Stimulated activated CD4-positive, alpha-beta T cell treated with anti-CD3 and anti-CD28 coated beads, Interleukin-4, amount 100 ng/mL, for 48 hours (primary cell): ENCODE measurements around the gene CUBN.

Experiments
- DNase-seq, 2 donors: peaks; one replicate each; pipeline ENCODE4 v3.0.0-alpha.2; 2020; ENCODE audit warnings: low read depth in 2 of 2

Gene CUBN

DNA sequence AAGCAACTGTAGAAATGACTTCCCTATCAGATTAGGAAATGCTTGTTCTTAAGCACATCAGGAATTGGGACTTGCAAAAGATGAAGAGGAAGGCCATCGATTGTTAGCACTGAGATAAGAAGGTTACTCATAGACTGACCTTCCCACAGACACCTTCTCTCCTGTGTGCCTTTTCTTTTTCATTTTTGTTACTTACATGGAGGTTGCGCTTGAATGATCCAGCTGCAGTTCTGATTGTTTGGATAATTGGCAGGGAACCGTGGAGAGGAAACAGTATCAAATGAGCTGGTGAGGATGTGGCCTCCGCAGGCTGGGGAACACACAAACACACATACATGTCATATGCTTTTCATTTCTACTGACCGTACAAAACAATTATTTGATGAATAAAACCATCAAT, 177.5 kb downstream of the CUBN start:
- no peak for DNase-seq

DNA sequence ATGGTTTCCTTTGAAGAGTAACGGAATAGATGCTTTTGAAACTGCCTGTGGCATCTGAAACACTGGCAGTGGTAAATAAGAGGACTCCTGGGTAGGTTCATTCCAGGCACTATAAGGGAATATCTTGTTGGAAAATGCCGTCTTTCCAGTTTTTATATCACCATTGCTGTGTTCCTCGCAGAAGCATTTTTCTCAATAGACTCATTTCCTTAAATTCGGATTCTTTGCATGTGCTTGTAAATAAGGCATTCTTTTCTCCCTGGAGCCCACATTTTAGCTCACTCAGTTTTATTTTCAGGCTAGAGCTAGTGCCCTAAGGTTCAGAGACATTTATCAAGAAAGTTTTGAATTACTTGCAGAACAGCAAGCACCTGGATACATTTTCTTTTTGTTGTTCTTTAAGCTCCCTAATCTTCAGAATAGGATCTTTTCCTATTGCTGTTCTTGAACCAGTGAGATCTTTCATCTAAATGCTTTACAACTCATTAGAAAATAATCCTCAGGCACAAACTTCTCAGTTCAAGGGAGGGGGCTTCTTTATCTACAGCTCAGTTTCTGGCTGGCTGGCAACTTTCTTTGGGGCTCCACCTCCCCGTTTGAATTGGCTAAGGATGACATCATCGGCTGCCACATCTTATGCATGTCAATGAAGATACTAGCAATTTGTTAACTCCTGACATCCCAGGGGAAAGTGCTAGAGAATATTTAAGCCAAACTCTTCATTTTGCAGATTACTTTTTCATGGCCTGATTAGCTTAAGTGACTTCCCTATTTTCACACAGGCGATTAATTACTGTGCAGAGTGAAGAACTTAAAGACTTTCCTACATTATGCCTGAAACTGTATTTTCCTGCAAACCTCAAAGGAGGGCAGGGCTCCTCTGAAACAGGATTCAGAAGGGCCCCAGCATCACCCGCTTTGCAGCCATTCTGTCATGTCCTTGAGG, 178.7 kb downstream of the CUBN start:
- DNase-seq: peak in 1 of 2 donors; percentile 13

DNA sequence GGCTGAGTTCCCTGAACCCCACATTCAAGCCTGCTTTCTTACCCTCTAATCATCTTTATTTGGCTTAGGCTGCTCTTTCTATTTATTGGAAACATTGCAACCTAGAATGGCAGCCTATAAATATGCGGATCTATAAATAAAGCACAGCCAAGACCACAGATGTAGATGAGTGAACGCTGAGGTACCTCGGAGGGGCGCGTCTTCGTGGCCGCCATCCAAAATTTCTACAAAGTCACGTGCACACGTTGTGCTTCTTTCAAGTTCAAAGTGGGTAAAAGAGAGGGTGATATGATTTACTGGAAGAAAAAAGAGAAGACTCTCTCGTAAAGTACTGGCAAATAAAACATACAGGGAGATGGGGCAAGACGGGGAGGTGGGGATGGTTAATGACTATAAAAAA, 179.8 kb downstream of the CUBN start:
- no peak for DNase-seq

DNA sequence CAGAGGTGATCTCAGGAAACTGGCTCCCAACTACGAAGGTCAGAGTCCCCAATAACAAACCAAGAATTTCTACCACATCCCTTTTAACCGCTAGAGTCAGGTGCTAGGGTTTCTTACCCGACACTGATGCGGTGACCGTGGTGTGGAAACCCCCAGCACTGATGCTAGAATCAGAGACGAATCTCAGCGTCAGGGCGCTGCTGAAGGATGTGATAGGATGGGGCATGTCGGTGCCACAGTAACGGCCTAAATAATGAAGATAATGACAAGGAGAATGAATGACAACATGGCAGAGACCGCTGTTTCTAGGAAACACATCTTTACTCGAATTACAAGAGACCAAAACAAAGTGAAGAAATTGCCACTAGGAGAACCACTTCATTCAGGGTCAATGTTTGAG, 181.2 kb downstream of the CUBN start:
- no peak for DNase-seq

DNA sequence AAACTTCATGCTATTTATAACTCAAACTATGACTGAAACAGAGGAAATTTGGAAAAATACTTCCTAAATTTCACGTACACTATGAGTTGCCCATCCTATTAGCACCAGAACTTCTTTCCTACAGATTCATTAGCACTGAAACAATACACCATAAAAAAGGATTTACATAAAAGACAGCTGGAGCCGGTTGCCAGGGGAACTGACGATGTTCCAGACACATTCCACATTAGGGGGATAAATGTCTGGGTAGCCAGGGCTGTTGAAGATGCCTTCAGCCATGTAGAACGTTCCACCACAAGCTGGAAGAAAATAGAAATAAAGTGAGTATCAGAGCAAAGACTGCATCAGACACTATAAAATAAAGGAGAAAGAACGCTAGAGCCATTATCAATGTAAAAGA, 182.5 kb downstream of the CUBN start:
- no peak for DNase-seq

DNA sequence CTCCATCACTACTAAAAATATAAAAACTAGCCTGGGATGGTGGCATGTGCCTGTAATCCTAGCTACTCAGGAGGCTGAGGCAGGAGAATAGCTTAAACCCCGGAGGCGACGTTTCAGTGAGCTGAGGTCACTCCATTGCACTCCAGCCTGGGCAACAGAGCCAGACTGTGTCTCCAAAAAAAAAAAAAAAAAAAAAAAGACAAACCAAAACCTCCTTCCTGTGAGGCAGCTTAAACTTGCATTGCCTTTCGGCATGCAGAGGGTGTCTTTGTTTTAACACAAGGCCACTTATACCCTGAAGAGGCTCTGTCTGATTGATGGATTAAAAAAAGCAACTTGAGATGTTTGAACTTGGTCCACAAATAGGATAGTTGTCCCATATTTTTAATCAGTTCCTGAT, 184.0 kb downstream of the CUBN start:
- no peak for DNase-seq

DNA sequence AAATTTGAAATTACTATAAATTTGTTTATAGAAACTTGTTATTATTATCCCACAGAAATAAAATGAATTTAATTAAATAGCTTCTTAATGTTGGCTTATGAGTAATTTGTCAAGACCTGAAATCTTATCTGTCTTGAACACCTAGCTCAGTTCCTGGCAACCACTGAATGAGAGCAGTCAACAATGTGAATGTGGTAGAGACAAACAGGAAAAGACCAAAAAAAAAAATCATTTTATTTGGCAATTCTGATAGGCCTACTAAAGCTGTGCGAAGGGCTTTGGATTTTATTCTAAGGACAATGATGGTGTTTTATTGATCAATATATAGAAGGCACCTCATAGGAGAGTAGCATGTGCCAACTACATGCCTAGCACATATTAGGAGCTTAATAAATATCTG, 184.6 kb downstream of the CUBN start:
- DNase-seq: no peak

DNA sequence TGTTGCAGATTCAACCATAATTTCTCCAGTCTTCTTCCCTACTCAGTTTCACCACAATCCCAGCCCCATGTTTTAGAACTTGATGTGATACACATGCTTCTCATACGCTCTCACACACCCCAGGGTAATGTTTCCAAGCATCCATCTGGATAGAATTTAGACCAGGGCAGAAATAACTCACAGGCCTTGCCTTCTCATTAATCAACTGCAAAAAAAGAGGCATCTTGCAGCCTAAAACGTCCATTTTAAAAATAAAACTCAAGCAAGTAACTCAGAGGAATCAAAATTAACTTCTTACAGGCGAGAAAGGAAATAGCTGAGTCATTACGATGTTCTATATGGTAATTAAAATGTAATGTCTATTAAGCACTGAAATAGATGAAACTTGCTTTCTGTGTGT, 185.2 kb downstream of the CUBN start:
- DNase-seq: no peak

DNA sequence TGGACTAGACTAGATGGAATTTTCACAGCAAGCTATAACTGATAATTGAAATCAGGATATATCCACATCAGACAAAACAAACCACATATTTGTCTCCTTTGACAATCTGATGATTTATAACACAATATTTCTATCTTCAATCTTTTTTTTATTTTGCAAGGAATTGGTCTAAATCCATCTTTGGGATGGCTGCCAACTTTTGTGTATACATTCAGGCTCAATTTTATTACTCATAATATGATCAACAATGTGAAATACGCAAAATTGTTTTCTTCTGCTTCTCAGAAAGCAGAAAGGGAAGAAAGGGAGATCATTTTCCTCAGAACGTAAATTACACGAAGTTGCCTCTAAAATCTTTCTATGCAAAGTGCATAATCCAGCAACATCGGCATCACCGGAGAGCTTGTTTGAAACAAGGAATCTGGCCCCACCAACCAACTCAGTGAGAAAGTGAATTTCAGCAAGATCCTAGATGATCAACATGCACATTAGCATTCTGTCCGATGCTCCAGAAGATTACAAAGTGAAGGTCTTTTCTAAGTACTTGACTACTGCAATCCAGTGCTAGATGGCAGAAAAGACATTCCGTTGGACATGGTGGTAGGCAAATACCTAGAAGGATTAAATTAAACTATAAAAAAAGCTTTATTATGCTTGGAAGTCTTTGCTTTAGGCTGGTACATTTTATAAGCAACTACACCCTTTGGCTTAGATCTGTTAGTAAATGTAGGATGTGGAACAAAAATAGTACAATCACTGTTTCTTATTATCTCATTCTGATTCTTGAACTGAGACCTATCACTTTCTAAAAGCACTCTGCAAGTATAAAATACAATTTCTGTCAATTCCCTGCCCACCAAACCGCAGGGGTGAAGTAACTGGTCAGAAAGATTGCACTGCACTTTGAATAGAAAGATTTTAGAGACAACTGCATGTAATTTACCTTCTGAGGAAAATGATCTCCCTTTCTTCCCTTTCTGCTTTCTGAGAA, 186.0 kb downstream of the CUBN start:
- no peak for DNase-seq

DNA sequence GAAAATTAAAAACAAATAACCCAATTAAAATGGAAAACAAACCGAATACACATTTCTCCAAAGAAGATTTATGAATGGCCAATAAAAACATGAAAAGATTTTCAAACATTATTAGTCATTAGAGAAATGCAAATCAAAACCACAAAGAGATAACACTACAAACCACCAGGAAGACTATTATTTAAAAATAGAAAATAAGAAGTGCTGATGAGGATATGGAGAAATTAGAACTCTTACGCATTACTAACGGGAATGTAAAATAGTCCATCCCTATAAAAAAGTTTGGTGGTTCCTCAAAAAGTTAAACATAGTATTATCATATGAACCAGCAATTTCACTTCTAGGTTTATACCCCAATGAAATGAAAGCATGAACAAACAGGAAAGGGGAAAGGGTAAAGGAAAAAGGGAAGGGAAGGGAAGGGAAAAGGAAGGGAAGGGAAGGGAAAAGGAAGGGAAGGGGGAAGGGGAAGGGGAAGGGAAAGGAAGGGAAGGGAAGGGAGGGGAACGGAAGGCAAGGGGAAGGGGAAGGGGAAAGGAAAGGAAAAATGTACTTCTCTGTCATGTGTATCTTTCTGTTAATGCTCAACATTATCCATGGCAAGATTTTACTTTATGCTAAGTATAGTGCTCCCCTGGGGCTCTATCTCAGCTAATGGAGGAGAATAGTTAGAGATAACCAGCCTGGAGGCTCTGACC, 187.1 kb downstream of the CUBN start:
- no peak for DNase-seq

DNA sequence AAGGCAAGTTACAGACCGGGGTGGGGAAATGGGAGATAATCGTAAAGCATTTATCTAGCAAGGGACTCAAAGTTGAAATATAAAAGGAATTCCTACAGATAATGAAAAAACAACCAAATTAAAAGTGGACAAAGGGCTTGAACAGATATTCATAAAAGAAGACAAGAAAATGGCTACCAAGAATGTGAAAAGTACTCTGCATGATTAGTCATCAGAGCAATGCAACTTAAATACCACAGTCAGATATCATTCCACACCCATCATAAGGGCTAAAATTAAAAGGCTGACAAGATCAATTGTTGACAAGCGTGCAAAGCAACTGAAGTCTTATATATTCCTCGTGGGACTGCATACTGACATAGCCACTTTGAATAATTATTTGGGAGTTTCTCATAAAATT, 187.7 kb downstream of the CUBN start:
- no peak for DNase-seq

DNA sequence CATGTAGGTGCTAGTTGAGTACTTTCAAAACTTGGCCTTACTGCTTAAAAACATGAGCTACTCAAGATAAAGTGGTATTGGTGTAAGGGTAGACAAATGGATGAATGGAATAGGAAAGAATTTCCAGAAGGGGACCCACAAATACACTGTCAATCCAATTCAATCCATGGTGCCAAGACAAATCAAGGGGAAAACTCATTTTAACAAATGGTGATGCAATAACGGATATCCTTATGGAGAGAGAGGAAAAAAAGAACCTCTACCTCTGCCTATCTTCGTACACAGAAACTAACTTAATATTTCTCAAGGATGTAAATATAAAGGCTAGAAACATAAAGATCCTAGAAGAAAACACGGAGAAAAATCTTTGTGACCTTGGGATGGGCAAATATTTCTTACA, 188.5 kb downstream of the CUBN start:
- no peak for DNase-seq

DNA sequence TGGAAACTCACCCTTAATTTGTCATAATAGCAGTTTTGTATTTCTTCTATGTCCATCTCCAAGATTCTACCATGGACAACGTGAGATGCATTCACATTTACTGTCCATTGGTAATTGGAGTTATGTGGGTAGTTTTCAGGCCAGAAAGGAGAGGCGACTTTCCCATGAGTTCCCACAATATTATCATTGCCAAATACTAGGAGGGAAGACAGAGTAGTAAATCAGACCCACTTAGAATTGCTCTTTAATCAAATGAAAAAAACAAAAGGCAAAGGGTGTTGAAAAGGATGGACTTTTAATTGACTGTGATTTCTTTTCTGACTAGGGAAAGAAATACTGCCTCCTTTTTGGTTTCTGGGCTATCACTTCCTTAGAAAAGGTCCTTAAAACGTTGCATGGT, 190.7 kb downstream of the CUBN start:
- no peak for DNase-seq

DNA sequence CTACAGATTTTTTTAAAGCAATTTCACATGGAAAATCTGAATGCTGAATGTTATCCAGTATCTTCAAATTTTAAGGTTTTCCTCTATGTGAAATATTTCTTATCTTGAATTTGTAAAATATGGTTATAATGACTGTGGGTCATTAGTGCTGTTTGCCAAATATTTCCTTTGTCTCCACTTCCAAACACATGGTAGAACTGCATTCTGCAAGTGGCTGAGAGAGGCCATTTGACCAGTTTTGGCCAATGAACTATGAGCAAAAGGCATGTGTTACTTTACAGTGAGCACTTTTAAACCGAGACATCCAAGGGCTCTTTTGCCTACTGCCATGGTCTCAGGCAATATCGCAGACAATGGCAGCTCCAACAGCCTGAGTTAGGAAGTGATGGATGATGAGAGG, 195.2 kb downstream of the CUBN start:
- DNase-seq: no peak

DNA sequence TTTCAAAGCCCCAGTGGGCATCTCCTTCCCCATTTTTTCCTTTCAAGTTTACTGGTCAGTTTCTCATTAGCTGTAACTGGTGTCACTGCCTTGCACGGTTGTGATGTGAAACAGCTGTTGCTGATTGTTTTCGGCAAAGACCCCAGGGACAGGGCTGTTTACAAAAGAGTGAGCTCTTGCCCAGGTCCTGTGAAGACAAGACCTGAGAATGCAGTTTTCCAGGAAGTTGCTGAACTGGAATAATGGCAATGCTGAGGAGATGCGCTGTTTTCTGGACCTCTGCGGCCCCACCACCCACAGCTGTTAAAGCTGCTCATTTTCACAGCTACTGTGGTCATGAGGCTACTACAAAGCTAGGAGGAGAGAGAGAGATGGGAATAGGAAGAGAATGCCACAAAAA, 195.8 kb downstream of the CUBN start:
- DNase-seq: no peak

DNA sequence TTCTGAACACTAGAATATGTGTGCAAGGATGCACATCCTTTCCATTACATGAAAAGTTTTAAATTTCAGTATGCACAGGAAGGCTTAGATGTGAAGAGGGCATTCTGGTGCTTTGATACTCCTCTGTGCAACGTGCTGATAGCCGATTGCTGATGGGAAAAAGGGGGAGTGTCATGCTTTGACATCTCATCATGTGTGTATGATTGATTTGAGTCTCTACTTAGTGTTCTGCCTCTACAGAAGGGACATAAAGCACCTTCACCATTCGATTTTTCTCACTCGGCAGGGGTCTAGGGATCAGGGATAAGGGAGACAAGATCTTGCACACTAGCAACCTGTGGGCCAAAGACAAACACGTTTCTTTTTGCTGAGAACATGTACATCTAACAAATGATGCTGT, 197.7 kb downstream of the CUBN start:
- DNase-seq: no peak

DNA sequence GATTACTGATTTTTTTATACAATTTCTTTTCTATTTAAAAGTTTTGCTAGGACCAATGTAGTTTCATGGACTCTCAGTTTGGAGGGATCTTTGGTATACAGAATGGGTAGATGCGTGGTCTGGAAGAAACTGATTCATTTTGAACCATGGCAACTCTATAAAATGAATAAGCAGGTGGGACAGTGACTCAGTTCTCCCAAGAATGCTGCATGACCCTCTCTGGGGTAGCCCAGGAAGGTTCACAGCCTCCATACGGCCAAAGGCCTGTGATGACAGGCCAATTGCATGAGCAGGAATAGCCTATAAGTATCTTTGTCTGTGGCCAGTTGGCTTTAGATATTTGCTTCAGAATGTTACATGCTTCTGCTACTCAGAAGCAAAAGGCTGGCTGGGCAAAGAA, 199.1 kb downstream of the CUBN start:
- no peak for DNase-seq

DNA sequence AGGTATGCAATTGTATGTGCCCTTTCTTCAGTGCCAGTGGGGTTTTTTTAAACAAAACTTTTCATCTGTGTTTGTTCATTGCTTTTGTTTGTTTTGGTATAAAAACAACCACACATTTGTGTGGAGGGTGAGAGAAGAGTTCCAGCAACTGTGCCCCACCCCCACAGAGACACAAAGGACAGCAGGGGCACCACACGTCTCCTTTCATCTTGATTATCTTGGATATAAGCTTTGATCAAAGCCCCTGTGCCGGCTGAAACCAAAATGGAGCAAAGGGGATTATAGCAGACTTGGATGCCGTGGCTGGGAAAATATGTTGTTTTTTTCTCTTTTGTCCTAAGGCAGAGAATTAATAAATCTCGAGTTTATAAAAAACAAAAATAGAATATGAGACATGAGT, 200.5 kb downstream of the CUBN start:
- no peak for DNase-seq

DNA sequence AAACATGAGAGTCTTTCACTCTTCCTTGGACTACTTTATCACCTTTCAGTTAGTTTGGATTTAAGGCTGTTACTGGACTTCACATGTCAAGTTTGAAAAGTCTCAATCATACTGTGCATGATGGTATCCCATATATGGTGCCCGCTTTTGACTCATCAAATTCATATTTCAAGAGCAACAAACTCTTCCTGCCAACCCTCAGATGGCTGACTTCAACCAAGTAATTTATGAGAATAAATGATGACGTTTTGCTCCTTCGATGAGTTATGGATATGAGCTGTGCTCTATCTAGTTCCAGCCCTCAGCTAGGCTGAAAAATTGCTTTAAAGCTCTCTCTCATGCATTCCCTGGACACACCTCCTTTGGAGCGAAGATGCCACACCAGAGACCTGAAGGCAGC, 202.1 kb downstream of the CUBN start:
- no peak for DNase-seq

DNA sequence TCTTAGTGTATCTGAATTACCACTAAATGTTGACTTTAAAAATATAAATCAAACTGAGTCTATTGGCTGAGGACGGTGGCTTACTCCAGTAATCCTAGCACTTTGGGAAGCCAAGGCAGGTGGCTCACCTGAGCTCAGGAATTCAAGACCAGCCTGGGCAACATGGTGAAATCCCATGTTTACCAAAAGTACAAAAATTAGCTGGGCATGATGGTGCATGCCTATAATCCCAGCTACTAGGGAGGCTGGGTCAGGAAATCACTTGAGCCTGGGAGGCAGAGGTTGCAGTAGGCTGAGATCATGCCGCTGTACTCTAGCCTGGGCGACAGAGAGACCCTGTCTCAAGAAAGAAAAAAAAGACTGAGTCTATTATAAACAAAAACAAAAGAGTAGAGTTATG, 205.9 kb downstream of the CUBN start:
- no peak for DNase-seq

DNA sequence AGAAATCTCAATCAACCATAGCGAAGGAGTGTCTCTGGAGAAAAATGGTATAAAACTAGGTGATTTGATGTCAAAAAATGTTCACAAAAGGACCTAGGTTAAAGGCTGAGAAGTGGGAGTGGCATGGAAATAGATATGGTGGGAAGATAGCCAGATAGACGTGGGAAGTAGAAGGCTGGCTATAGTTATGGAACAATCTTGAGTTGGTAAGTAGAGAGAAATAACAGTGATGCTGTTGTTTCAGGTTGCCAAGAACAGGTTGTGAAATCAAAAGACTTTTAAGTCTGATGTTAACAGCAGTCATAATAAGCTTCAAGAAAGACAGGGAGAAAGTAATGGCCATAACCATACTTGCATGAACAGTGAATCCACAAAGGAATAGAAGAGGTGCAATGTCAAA, 206.3 kb downstream of the CUBN start:
- no peak for DNase-seq
